Neural cell (in vitro differentiated cells): ENCODE data around the gene MROH2A.

Experiments
- EZH2 ChIP-seq: fragments of 200-600, 300-800 bp; shearing (Covaris generic), sonication (generic); IDR thresholded peaks from 2 replicates; pipeline ENCODE4 v1.6.1; 2014; ENCODE audit warnings: antibody characterized with exemption, low read length, borderline replicate concordance, mild to moderate bottlenecking; ENCODE audit not compliant: insufficient read depth, poor library complexity, severe bottlenecking
- TF ChIP-seq, protein P1 (sequence below): fragments of 450-650 bp; IDR thresholded peaks from 2 replicates; pipeline ENCODE4 v1.5.1; 2014; ENCODE audit warnings: antibody characterized with exemption, mild to moderate bottlenecking, moderate library complexity; ENCODE audit not compliant: poor library complexity, severe bottlenecking

DNA sequence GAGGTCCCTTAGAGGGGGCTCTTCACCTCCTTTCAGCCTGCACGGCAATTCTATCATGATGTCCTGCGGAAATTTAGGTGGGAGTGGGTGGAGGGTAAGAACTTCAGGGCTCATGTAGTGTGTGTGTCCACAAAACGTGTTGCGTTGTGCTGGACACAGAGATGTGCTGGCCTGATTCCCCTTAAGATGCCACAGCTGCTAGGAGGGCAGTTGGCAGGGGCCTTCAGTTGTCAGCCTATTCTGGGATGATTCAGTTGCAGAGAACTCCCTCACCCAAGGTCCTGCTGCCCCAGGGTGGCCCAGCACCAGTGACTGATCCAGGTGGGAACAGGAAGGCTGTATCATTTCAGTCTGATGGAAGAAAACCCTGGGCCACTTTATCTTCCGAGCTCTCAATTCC, 77.2 kb downstream of the MROH2A start:
- no peak for TF ChIP-seq EZH2
- TF ChIP-seq, protein P1, sequence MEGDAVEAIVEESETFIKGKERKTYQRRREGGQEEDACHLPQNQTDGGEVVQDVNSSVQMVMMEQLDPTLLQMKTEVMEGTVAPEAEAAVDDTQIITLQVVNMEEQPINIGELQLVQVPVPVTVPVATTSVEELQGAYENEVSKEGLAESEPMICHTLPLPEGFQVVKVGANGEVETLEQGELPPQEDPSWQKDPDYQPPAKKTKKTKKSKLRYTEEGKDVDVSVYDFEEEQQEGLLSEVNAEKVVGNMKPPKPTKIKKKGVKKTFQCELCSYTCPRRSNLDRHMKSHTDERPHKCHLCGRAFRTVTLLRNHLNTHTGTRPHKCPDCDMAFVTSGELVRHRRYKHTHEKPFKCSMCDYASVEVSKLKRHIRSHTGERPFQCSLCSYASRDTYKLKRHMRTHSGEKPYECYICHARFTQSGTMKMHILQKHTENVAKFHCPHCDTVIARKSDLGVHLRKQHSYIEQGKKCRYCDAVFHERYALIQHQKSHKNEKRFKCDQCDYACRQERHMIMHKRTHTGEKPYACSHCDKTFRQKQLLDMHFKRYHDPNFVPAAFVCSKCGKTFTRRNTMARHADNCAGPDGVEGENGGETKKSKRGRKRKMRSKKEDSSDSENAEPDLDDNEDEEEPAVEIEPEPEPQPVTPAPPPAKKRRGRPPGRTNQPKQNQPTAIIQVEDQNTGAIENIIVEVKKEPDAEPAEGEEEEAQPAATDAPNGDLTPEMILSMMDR, result no peak
